Keratinocyte (primary cell): ENCODE data around the gene MEIS2. TPM values are rescaled to one million over a fixed set of nuclear protein-coding genes. Genes with fewer than 3 reads are reported as not detected.

Source experiments
- DNase-seq: peaks from one replicate; pipeline ENCODE4 v3.0.0-alpha.2; 2011; ENCODE audit warnings: low read depth, missing footprints, low spot score
- FAIRE-seq: peaks from 2 replicates; lab custom pipeline; 2011; peaks lifted over from hg19 to GRCh38; lab: Jason Lieb, UNC
- H2AFZ ChIP-seq: 2 replicates; pipeline ENCODE4 v1.6.0; 2012; ENCODE audit warnings: low read length, control low read depth, inconsistent platforms; ENCODE audit not compliant: control insufficient read depth
- H3K27ac ChIP-seq: 2 replicates; pipeline ENCODE4 v1.5.1; 2011; ENCODE audit warnings: low read length; ENCODE audit not compliant: control insufficient read depth, insufficient read depth
- H3K27me3 ChIP-seq: 3 replicates; pipeline ENCODE4 v1.6.0; 2011; ENCODE audit warnings: low read length; ENCODE audit not compliant: control insufficient read depth, insufficient read depth; ENCODE audit errors: extremely low read depth
- H3K36me3 ChIP-seq, 2 experiments: 2 replicates in 1 of 2; 3 replicates in 1 of 2; pipeline ENCODE4 v1.5.1; 2011; ENCODE audit warnings: low read length in 2 of 2, mild to moderate bottlenecking in 1 of 2; ENCODE audit not compliant: control insufficient read depth in 2 of 2, insufficient read depth in 2 of 2; ENCODE audit errors: extremely low read depth in 1 of 2
- H3K4me1 ChIP-seq: 3 replicates; pipeline ENCODE4 v1.5.1; 2011; ENCODE audit warnings: low read length; ENCODE audit not compliant: control insufficient read depth, insufficient read depth; ENCODE audit errors: extremely low read depth
- H3K4me2 ChIP-seq: 3 replicates; pipeline ENCODE4 v1.6.0; 2011; ENCODE audit warnings: low read depth, low read length; ENCODE audit not compliant: control insufficient read depth, insufficient read depth; ENCODE audit errors: extremely low read depth
- H3K4me3 ChIP-seq, 3 experiments: fragments of 200-600 bp in 1 of 3; sonication (generic) in 1 of 3; 2 replicates in 2 of 3; 3 replicates in 1 of 3; pipeline ENCODE4 v1.5.1; 2011 to 2016; ENCODE audit warnings: low read length in 3 of 3, mild to moderate bottlenecking in 3 of 3, control low read depth in 2 of 3, inconsistent platforms in 1 of 3, low read depth in 1 of 3, mixed read lengths in 1 of 3, mixed run types in 1 of 3, moderate library complexity in 1 of 3; ENCODE audit not compliant: control insufficient read depth in 2 of 3, insufficient read depth in 2 of 3; ENCODE audit errors: extremely low read depth in 1 of 3
- H3K79me2 ChIP-seq: 2 replicates; pipeline ENCODE4 v1.6.0; 2012; ENCODE audit warnings: low read length; ENCODE audit not compliant: control insufficient read depth, insufficient read depth
- H3K9ac ChIP-seq: 3 replicates; pipeline ENCODE4 v1.6.0; 2011; ENCODE audit warnings: low read length; ENCODE audit not compliant: control insufficient read depth, insufficient read depth; ENCODE audit errors: extremely low read depth
- H3K9me1 ChIP-seq: 3 replicates; pipeline ENCODE4 v1.6.0; 2011; ENCODE audit warnings: low read length; ENCODE audit not compliant: control insufficient read depth, insufficient read depth; ENCODE audit errors: extremely low read depth
- H3K9me3 ChIP-seq: 2 replicates; pipeline ENCODE4 v1.5.1; 2012; ENCODE audit warnings: low read depth, low read length; ENCODE audit not compliant: control insufficient read depth
- H4K20me1 ChIP-seq: 3 replicates; pipeline ENCODE4 v1.6.0; 2011; ENCODE audit warnings: low read length; ENCODE audit not compliant: control insufficient read depth, insufficient read depth; ENCODE audit errors: extremely low read depth
- CTCF ChIP-seq, 3 experiments: IDR thresholded peaks in 1 of 3; conservative IDR thresholded peaks in 1 of 3; optimal IDR thresholded peaks in 1 of 3; 2 replicates in 2 of 3; 3 replicates in 1 of 3; pipeline versions ENCODE3 to v1.5.1; 2011; ENCODE audit warnings: low read length in 3 of 3, mild to moderate bottlenecking in 3 of 3, moderate library complexity in 2 of 3, control low read depth in 1 of 3, inconsistent platforms in 1 of 3; ENCODE audit not compliant: insufficient read depth in 2 of 3; ENCODE audit errors: extremely low read depth in 1 of 3
- EZH2 ChIP-seq: IDR thresholded peaks from one replicate; pipeline ENCODE4 v1.6.1; 2012; ENCODE audit warnings: inconsistent platforms, mild to moderate bottlenecking, low read length, moderate library complexity
- dilution Hi-C: fragments of 300-500 bp; cut with MboI; formaldehyde crosslinking; loops from one replicate; pipeline ENCODE4 v1.7.0; 2020; ENCODE audit warnings: low sequenced_read_pairs; ENCODE audit not compliant: extremely low pct_ligation_motif_present
- polyA plus RNA-seq, 5 experiments: library from polyadenylated mRNA; depleted of rRNA in 3 of 5; stranded (reverse) in 3 of 5; stranded (forward) in 1 of 5; unstranded in 1 of 5; fragments of >200 nt; gene quantifications; 1 replicate in 1 of 5; 2 replicates in 3 of 5; 3 replicates in 1 of 5; pipeline versions ENCODE4 v1.2.1 to v1.2.3, GENCODE V29; 2011 to 2012; ENCODE audit warnings: missing spikeins in 2 of 5, low read depth in 1 of 5, low replicate concordance in 1 of 5

MEIS2 gene
- polyA plus RNA-seq, 1 donor (not counting 4 experiments of a cell fraction or from before 2014, with no cell fraction given) = 11.4 TPM

GRCh38 chr15:36944442-36944841 is 155.9 kb downstream of the MEIS2 start:
- dilution Hi-C loops = no loop called here
- Histone ChIP-seq H3K27me3 (no peaks in the 10 kb centered on the region), H3K9ac (no peak overlapping the region), H3K9me3 (no peaks in the 10 kb centered on the region), H3K27ac (no peak overlapping the region), H3K4me3 (no peak overlapping the region), H3K79me2 (no peaks in the 10 kb centered on the region), H3K4me1 (no peaks in the 10 kb centered on the region), H3K36me3 (no peaks in the 10 kb centered on the region), H2AFZ (no peak overlapping the region), H3K4me2 (no peak overlapping the region), H4K20me1 (no peaks in the 10 kb centered on the region), H3K9me1 (no peaks in the 10 kb centered on the region)
- FAIRE-seq (no peak), DNase-seq (no peak)
- TF ChIP-seq EZH2 = no peak
- TF ChIP-seq CTCF (optimal IDR thresholded peaks at IDR 0.05 in 1 of 3, IDR thresholded peaks at IDR 0.05 in 1 of 3, conservative IDR thresholded peaks at IDR 0.05 in 1 of 3; ENCODE audit: extremely low read depth in 1 of 3, insufficient read depth in 2 of 3, low read length in 3 of 3) = no peak

GRCh38 chr15:36943508-36944361 is 156.6 kb downstream of the MEIS2 start:
- no peak overlapping the region for H3K9ac ChIP-seq
- DNase-seq = no peak
- dilution Hi-C loops = no loop called here
- H3K4me3 ChIP-seq = no peak overlapping the region
- H3K4me2 ChIP-seq = no peak overlapping the region
- FAIRE-seq = no peak
- H4K20me1 ChIP-seq = no peaks in the 10 kb centered on the region
- no peaks in the 10 kb centered on the region for H3K36me3 ChIP-seq
- no peaks in the 10 kb centered on the region for H3K79me2 ChIP-seq
- no peak overlapping the region for H2AFZ ChIP-seq
- no peak for TF ChIP-seq EZH2
- no peak for TF ChIP-seq CTCF (optimal IDR thresholded peaks at IDR 0.05 in 1 of 3, IDR thresholded peaks at IDR 0.05 in 1 of 3, conservative IDR thresholded peaks at IDR 0.05 in 1 of 3; ENCODE audit: extremely low read depth in 1 of 3, insufficient read depth in 2 of 3, low read length in 3 of 3)
- no peaks in the 10 kb centered on the region for H3K9me3 ChIP-seq
- H3K4me1 ChIP-seq = no peaks in the 10 kb centered on the region
- no peaks in the 10 kb centered on the region for H3K9me1 ChIP-seq
- H3K27me3 ChIP-seq = no peaks in the 10 kb centered on the region
- H3K27ac ChIP-seq = no peak overlapping the region
